GM23338 (cell line): Measurements from ENCODE around the gene MAP1LC3B.

Experiments used
- CREB1 ChIP-seq: fragments of 250-450 bp; sonication (Bioruptor Pico); IDR thresholded peaks from 2 replicates; pipeline ENCODE4 v1.5.0; 2020; ENCODE audit warnings: low read depth, mild to moderate bottlenecking, moderate library complexity
- EZH2 ChIP-seq: fragments of 200-600 bp; sonication (generic); IDR thresholded peaks from one replicate; pipeline ENCODE4 v1.8.0; 2017; ENCODE audit warnings: antibody characterized with exemption, mild to moderate bottlenecking, low read depth; ENCODE audit not compliant: unreplicated experiment
- POLR2AphosphoS5 ChIP-seq: IDR thresholded peaks from 2 replicates; pipeline ENCODE4 v1.6.1; 2016; ENCODE audit warnings: antibody characterized with exemption, low read depth
- TF ChIP-seq, protein P1 (sequence below), 2 experiments: fragments of 200-600 bp in 1 of 2; sonication (generic) in 1 of 2; conservative IDR thresholded peaks; 2 replicates each; pipeline versions ENCODE4 v1.5.1 to v1.6.1; 2016 to 2017; ENCODE audit warnings: antibody characterized with exemption in 2 of 2, low read depth in 2 of 2, mild to moderate bottlenecking in 2 of 2, moderate library complexity in 1 of 2
- TF ChIP-seq, protein P2 (sequence below): IDR thresholded peaks from one replicate; pipeline ENCODE4 v1.6.1; 2018; ENCODE audit warnings: antibody characterized with exemption; ENCODE audit not compliant: unreplicated experiment

DNA sequence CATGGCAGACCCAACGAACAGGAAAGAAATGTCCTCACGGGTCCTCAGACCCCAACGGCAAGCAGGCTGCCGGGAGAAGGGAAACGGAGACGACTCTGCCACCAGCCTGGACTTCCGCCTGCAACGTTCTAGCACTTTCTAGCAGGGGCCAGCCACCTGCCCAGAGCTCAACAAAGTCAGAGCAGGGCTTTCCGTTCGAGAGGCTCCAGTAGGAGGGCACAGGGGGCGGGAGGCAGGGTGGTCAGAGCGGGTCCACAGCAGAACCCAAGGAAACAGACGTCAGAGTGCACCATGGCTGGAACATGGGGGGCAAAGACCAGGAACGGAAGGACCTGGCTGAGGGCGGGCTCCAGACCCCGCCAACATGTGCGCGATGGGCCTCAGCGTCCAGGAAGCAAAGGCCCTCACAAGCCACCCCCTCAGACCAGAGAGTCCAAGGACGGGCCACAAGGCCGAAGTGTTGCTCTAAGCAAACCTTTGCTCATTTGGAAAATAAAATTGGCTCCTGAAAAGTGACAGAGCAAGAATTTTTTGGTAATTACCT is 45.5 kb upstream of the MAP1LC3B start:
- TF ChIP-seq, protein P1, sequence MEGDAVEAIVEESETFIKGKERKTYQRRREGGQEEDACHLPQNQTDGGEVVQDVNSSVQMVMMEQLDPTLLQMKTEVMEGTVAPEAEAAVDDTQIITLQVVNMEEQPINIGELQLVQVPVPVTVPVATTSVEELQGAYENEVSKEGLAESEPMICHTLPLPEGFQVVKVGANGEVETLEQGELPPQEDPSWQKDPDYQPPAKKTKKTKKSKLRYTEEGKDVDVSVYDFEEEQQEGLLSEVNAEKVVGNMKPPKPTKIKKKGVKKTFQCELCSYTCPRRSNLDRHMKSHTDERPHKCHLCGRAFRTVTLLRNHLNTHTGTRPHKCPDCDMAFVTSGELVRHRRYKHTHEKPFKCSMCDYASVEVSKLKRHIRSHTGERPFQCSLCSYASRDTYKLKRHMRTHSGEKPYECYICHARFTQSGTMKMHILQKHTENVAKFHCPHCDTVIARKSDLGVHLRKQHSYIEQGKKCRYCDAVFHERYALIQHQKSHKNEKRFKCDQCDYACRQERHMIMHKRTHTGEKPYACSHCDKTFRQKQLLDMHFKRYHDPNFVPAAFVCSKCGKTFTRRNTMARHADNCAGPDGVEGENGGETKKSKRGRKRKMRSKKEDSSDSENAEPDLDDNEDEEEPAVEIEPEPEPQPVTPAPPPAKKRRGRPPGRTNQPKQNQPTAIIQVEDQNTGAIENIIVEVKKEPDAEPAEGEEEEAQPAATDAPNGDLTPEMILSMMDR (conservative IDR thresholded peaks at IDR 0.05; ENCODE audit: low read depth in 2 of 2) = no peak
- TF ChIP-seq EZH2 (no peak), POLR2AphosphoS5 (no peak), CREB1 (CRISPR knock-in tag) (no peak)
- TF ChIP-seq, protein P2, sequence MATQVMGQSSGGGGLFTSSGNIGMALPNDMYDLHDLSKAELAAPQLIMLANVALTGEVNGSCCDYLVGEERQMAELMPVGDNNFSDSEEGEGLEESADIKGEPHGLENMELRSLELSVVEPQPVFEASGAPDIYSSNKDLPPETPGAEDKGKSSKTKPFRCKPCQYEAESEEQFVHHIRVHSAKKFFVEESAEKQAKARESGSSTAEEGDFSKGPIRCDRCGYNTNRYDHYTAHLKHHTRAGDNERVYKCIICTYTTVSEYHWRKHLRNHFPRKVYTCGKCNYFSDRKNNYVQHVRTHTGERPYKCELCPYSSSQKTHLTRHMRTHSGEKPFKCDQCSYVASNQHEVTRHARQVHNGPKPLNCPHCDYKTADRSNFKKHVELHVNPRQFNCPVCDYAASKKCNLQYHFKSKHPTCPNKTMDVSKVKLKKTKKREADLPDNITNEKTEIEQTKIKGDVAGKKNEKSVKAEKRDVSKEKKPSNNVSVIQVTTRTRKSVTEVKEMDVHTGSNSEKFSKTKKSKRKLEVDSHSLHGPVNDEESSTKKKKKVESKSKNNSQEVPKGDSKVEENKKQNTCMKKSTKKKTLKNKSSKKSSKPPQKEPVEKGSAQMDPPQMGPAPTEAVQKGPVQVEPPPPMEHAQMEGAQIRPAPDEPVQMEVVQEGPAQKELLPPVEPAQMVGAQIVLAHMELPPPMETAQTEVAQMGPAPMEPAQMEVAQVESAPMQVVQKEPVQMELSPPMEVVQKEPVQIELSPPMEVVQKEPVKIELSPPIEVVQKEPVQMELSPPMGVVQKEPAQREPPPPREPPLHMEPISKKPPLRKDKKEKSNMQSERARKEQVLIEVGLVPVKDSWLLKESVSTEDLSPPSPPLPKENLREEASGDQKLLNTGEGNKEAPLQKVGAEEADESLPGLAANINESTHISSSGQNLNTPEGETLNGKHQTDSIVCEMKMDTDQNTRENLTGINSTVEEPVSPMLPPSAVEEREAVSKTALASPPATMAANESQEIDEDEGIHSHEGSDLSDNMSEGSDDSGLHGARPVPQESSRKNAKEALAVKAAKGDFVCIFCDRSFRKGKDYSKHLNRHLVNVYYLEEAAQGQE = no peak
